GM19452 (cell line): ENCODE measurements around the gene AKAP13.

Experiments used
- ATAC-seq: cut with Tn5 transposase; IDR thresholded peaks from one replicate; pipeline ENCODE4 v1.9.1; 2021; ENCODE audit not compliant: unreplicated experiment

Gene AKAP13

GRCh38 chr15:85748176-85748575 lies 367.8 kb downstream of the AKAP13 start:
- no peak for ATAC-seq

GRCh38 chr15:85748729-85749128 lies 368.3 kb downstream of the AKAP13 start:
- no peak for ATAC-seq

- no peak for ATAC-seq
These were observed 369.1 kb downstream of the AKAP13 start for GRCh38 chr15:85749261-85750151.

- ATAC-seq = no peak
These were observed 370.2 kb downstream of the AKAP13 start for GRCh38 chr15:85750319-85751290.

- ATAC-seq = no peak
These were observed 371.1 kb downstream of the AKAP13 start for GRCh38 chr15:85751291-85752123.

GRCh38 chr15:85752124-85752475 lies 371.7 kb downstream of the AKAP13 start:
- ATAC-seq = no peak

- no peak for ATAC-seq
These were observed 372.1 kb downstream of the AKAP13 start for GRCh38 chr15:85752491-85752961.

GRCh38 chr15:85753261-85753660 lies 372.9 kb downstream of the AKAP13 start:
- ATAC-seq = no peak

- ATAC-seq = no peak
These were observed 373.5 kb downstream of the AKAP13 start for GRCh38 chr15:85753791-85754452.

GRCh38 chr15:85754989-85755388 lies 374.6 kb downstream of the AKAP13 start:
- no peak for ATAC-seq

GRCh38 chr15:85755471-85755870 lies 375.1 kb downstream of the AKAP13 start:
- no peak for ATAC-seq

GRCh38 chr15:85755942-85756341 lies 375.5 kb downstream of the AKAP13 start:
- no peak for ATAC-seq

GRCh38 chr15:85756411-85757072 lies 376.1 kb downstream of the AKAP13 start:
- ATAC-seq = no peak

- ATAC-seq = no peak
These were observed 376.9 kb downstream of the AKAP13 start for GRCh38 chr15:85757073-85757938.

GRCh38 chr15:85757939-85758654 lies 377.7 kb downstream of the AKAP13 start:
- ATAC-seq = no peak

- no peak for ATAC-seq
These were observed 378.2 kb downstream of the AKAP13 start for GRCh38 chr15:85758655-85758978.

- ATAC-seq = no peak
These were observed 379.0 kb downstream of the AKAP13 start for GRCh38 chr15:85759376-85759775.

GRCh38 chr15:85760049-85760448 lies 379.6 kb downstream of the AKAP13 start:
- ATAC-seq = no peak
